Epithelial cell of esophagus (primary cell): ENCODE data around the gene OLIG1.

Experiments used
- DNase-seq: peaks from one replicate; pipeline ENCODE4 v3.0.0; 2010; ENCODE audit warnings: low read depth
- H3K4me3 ChIP-seq: 2 replicates; pipeline ENCODE4 v1.5.1; 2011; ENCODE audit warnings: mild to moderate bottlenecking, low read length, control low read depth
- CTCF ChIP-seq: IDR thresholded peaks from 2 replicates; pipeline ENCODE4 v1.5.1; 2011; ENCODE audit warnings: low read depth, mild to moderate bottlenecking, low read length, control low read depth, inconsistent platforms; ENCODE audit not compliant: insufficient read depth; ENCODE audit errors: missing control alignments

The OLIG1 gene

GRCh38 chr21:33109574-33110339, 39.8 kb downstream of the OLIG1 start:
- peak; percentile 6 for DNase-seq
- H3K4me3 ChIP-seq, result no peak overlapping the region
- TF ChIP-seq CTCF, result no peak

- no peak overlapping the region for H3K4me3 ChIP-seq
- no peak for DNase-seq
- no peak for TF ChIP-seq CTCF
Measured at GRCh38 chr21:33110340-33110715, 40.4 kb downstream of the OLIG1 start.

- DNase-seq, result no peak
- TF ChIP-seq CTCF, result no peak
- H3K4me3 ChIP-seq, result no peak overlapping the region
Measured at GRCh38 chr21:33111577-33111976, 41.6 kb downstream of the OLIG1 start.

GRCh38 chr21:33112151-33112550, 42.2 kb downstream of the OLIG1 start:
- DNase-seq, result no peak
- no peak overlapping the region for H3K4me3 ChIP-seq
- TF ChIP-seq CTCF, result no peak

GRCh38 chr21:33112681-33113080, 42.7 kb downstream of the OLIG1 start:
- H3K4me3 ChIP-seq, result no peak overlapping the region
- no peak for TF ChIP-seq CTCF
- no peak for DNase-seq

- no peak for TF ChIP-seq CTCF
- H3K4me3 ChIP-seq, result no peak overlapping the region
- no peak for DNase-seq
Measured at GRCh38 chr21:33113131-33113530, 43.2 kb downstream of the OLIG1 start.

GRCh38 chr21:33114276-33114675, 44.3 kb downstream of the OLIG1 start:
- DNase-seq, result no peak
- no peak overlapping the region for H3K4me3 ChIP-seq
- no peak for TF ChIP-seq CTCF
